WTC11 (cell line): ENCODE results near the gene CNOT6L. TPM values are rescaled to one million over a fixed set of nuclear protein-coding genes. Genes with fewer than 3 reads are reported as not detected.

ENCODE experiments used
- ATAC-seq: fragments of 200-7000 bp; cut with Tn5 transposase; 2 replicates; pipeline ENCODE4 v1.10.0; 2021; ENCODE audit warnings: mild to moderate bottlenecking, moderate library complexity
- Bru-seq: library from RNA; stranded (reverse); fragments of 400-500 nt; gene quantifications from one replicate; lab custom pipeline; 2021; lab: Mats Ljungman, UMichigan
- CTCF ChIA-PET: fragments of 300-600 bp; sonication (Branson Sonifier 250); formaldehyde crosslinking; loops from one replicate; lab custom pipeline; 2021; ENCODE audit warnings: antibody characterized with exemption; lab: Charles Lee
- POLR2A ChIA-PET: fragments of 350-600 bp; sonication (Branson Sonifier 250); formaldehyde crosslinking; loops from one replicate; lab custom pipeline; 2021; ENCODE audit warnings: antibody characterized with exemption; lab: Charles Lee
- DNase-seq: peaks from one replicate; pipeline ENCODE4 v3.0.0; 2021; ENCODE audit warnings: low spot score
- H3K27ac Mint-ChIP-seq: 2 replicates; pipeline ENCODE4 v1.8.0; 2021; ENCODE audit warnings: mixed read lengths
- H3K27me3 Mint-ChIP-seq: 2 replicates; pipeline ENCODE4 v1.8.0; 2021; ENCODE audit warnings: low read depth, mild to moderate bottlenecking, moderate library complexity, mixed read lengths
- H3K36me3 Mint-ChIP-seq: 2 replicates; pipeline ENCODE4 v1.8.0; 2021; ENCODE audit warnings: mixed read lengths
- H3K4me1 Mint-ChIP-seq: 2 replicates; pipeline ENCODE4 v1.8.0; 2022; ENCODE audit warnings: mixed read lengths
- H3K4me3 Mint-ChIP-seq: 2 replicates; pipeline ENCODE4 v1.8.0; 2021; ENCODE audit warnings: mild to moderate bottlenecking, moderate library complexity, mixed read lengths
- H3K9me3 Mint-ChIP-seq: 2 replicates; pipeline ENCODE4 v1.8.0; 2021; ENCODE audit warnings: mixed read lengths
- AFF4 ChIP-seq: sonication (generic); formaldehyde crosslinking; IDR thresholded peaks from 2 replicates; pipeline ENCODE4 v1.8.1; 2023; ENCODE audit warnings: mild to moderate bottlenecking, missing genetic modification reagents, borderline replicate concordance
- ATF6 ChIP-seq: sonication (generic); formaldehyde crosslinking; IDR thresholded peaks from 2 replicates; pipeline ENCODE4 v1.8.1; 2023; ENCODE audit warnings: mild to moderate bottlenecking, missing genetic modification reagents
- E2F5 ChIP-seq: sonication (generic); formaldehyde crosslinking; IDR thresholded peaks from 2 replicates; pipeline ENCODE4 v1.8.1; 2022; ENCODE audit warnings: mild to moderate bottlenecking, moderate library complexity, missing genetic modification reagents
- ELF4 ChIP-seq: sonication (generic); formaldehyde crosslinking; IDR thresholded peaks from 2 replicates; pipeline ENCODE4 v1.8.1; 2022; ENCODE audit warnings: low read depth, mild to moderate bottlenecking, moderate library complexity, missing genetic modification reagents
- ERG ChIP-seq: fragments of 250-450 bp; sonication (Bioruptor Pico); IDR thresholded peaks from 2 replicates; pipeline ENCODE4 v1.8.0; 2021; ENCODE audit warnings: mild to moderate bottlenecking
- ESRRA ChIP-seq: sonication (generic); formaldehyde crosslinking; IDR thresholded peaks from 2 replicates; pipeline ENCODE4 v1.8.1; 2022; ENCODE audit warnings: mild to moderate bottlenecking, missing genetic modification reagents, borderline replicate concordance
- KAT7 ChIP-seq: sonication (generic); formaldehyde crosslinking; IDR thresholded peaks from 2 replicates; pipeline ENCODE4 v1.8.1; 2023; ENCODE audit warnings: missing genetic modification reagents, mild to moderate bottlenecking, borderline replicate concordance
- MAX ChIP-seq: sonication (generic); formaldehyde crosslinking; IDR thresholded peaks from 2 replicates; pipeline ENCODE4 v1.8.0; 2022; ENCODE audit warnings: mild to moderate bottlenecking, missing genetic modification reagents
- NFE2L1 ChIP-seq: sonication (generic); formaldehyde crosslinking; IDR thresholded peaks from 2 replicates; pipeline ENCODE4 v1.8.1; 2023; ENCODE audit warnings: missing genetic modification reagents
- RORB ChIP-seq: fragments of 250-450 bp; sonication (Bioruptor Pico); IDR thresholded peaks from 2 replicates; pipeline ENCODE4 v1.9.0; 2021; ENCODE audit warnings: mild to moderate bottlenecking
- SMAD3 ChIP-seq: sonication (generic); formaldehyde crosslinking; IDR thresholded peaks from 2 replicates; pipeline ENCODE4 v1.8.0; 2022; ENCODE audit warnings: missing genetic modification reagents, mild to moderate bottlenecking, borderline replicate concordance
- SOX15 ChIP-seq: fragments of 250-450 bp; sonication (Bioruptor Pico); IDR thresholded peaks from 2 replicates; pipeline ENCODE4 v1.9.0; 2021; ENCODE audit warnings: mild to moderate bottlenecking
- SP1 ChIP-seq: sonication (generic); formaldehyde crosslinking; conservative IDR thresholded peaks from 2 replicates; pipeline ENCODE4 v1.8.1; 2022; ENCODE audit warnings: missing genetic modification reagents
- TEAD1 ChIP-seq: sonication (generic); formaldehyde crosslinking; IDR thresholded peaks from 2 replicates; pipeline ENCODE4 v1.8.0; 2022; ENCODE audit warnings: mild to moderate bottlenecking, missing genetic modification reagents
- ZBTB21 ChIP-seq: sonication (generic); formaldehyde crosslinking; IDR thresholded peaks from 2 replicates; pipeline ENCODE4 v1.8.1; 2023; ENCODE audit warnings: mild to moderate bottlenecking, missing genetic modification reagents, borderline replicate concordance
- ZNF138 ChIP-seq: sonication (generic); formaldehyde crosslinking; conservative IDR thresholded peaks from 2 replicates; pipeline ENCODE4 v1.8.1; 2022; ENCODE audit warnings: mild to moderate bottlenecking, moderate library complexity, missing genetic modification reagents
- ZNF232 ChIP-seq: sonication (generic); formaldehyde crosslinking; IDR thresholded peaks from 2 replicates; pipeline ENCODE4 v1.8.0; 2022; ENCODE audit warnings: mild to moderate bottlenecking, missing genetic modification reagents
- ZNF317 ChIP-seq: sonication (generic); formaldehyde crosslinking; IDR thresholded peaks from 2 replicates; pipeline ENCODE4 v1.8.1; 2023; ENCODE audit warnings: low read depth, mild to moderate bottlenecking, moderate library complexity, missing genetic modification reagents, borderline replicate concordance
- ZNF396 ChIP-seq: fragments of 250-450 bp; sonication (Bioruptor Pico); IDR thresholded peaks from 2 replicates; pipeline ENCODE4 v1.8.0; 2021; ENCODE audit warnings: mild to moderate bottlenecking, moderate library complexity, borderline replicate concordance
- ZNF532 ChIP-seq: fragments of 250-450 bp; sonication (Bioruptor Pico); IDR thresholded peaks from 2 replicates; pipeline ENCODE4 v1.9.0; 2021; ENCODE audit warnings: mild to moderate bottlenecking, borderline replicate concordance
- long read RNA-seq, 3 experiments: library from RNA in 1 of 3; library from capped mRNA in 1 of 3; library from polyadenylated mRNA in 1 of 3; unstranded in 2 of 3; stranded (forward) in 1 of 3; transcript quantifications; one replicate each; pipeline ENCODE4 v2.0.0, GENCODE V29; 2021
- total RNA-seq: library from RNA; stranded (reverse); gene quantifications from 3 replicates; pipeline ENCODE4 v1.2.3, GENCODE V29; 2021

Gene CNOT6L
- total RNA-seq (19.5 to 21.6 TPM (median 20.1 TPM) in 3 replicates), Bru-seq, nascent RNA (percentile 63 among the genes with signal in this experiment)
- long read RNA-seq, experiment 1, transcript CNOT6L-206 (12 exons, 1,890 nt) = major isoform, 6 of 37 reads
- long read RNA-seq, experiment 1, partial matches to known transcripts = 5 of 37 reads
- long read RNA-seq, experiment 1, other reads (novel, unspliced or antisense) = 26 of 37 reads
- long read RNA-seq, experiment 2, transcript CNOT6L-206 (12 exons, 1,890 nt) = major isoform, 7 of 24 reads
- long read RNA-seq, experiment 2, partial matches to known transcripts = 2 of 24 reads
- long read RNA-seq, experiment 2, other reads (novel, unspliced or antisense) = 15 of 24 reads
- long read RNA-seq, experiment 3, partial matches to known transcripts = 1 of 1 reads
- long read RNA-seq, experiment 3, other reads (novel, unspliced or antisense) = 0 of 1 reads

- Mint-ChIP-seq H3K9me3 (no peaks in the 10 kb centered on the region), H3K36me3 (no peaks in the 10 kb centered on the region), H3K4me3 (peak within 1 kb of the TSS; percentile 98), H3K4me1 (peaks cover 14% of the 10 kb centered on the region), H3K27me3 (peaks cover 7% of the 10 kb centered on the region), H3K27ac (peak within 1 kb of the TSS; percentile 91)
- POLR2A ChIA-PET = no interaction called here
- peak; percentile 13 for ATAC-seq
- DNase-seq = peak; percentile 63
- TF ChIP-seq MAX (CRISPR knock-in tag) = no peak
- peak; percentile 68; the same call in 1 of the 2 replicates for TF ChIP-seq KAT7 (CRISPR knock-in tag)
- 0 out of 2 replicates have a peak, but pooled peaks have one; percentile 21 for TF ChIP-seq SMAD3 (CRISPR knock-in tag)
- CTCF ChIA-PET = interaction anchor here (0.6 to 2.0 kb wide), 6 partner anchors 20 to 386 kb away, joined by 3 to 7 read pairs (median 3); partner anchors contain the start of gene MRPL1
Measured at GRCh38 chr4:77818602-77819403, at the start of gene CNOT6L. TSS of gene CNOT6L (minus strand) at chr4:77819368. CDS start at chr4:77819308, 60 bp downstream.

GRCh38 chr4:77865259-77865658, 46.1 kb upstream of the CNOT6L start:
- CTCF ChIA-PET = no interaction called here
- no peak overlapping the region for H3K27ac Mint-ChIP-seq
- DNase-seq = no peak
- TF ChIP-seq ESRRA (CRISPR knock-in tag) (no peak), SOX15 (CRISPR knock-in tag) (no peak), NFE2L1 (CRISPR knock-in tag) (no peak), ZBTB21 (no peak), ZNF232 (no peak), ATF6 (CRISPR knock-in tag) (no peak), ELF4 (CRISPR knock-in tag) (no peak), SP1 (CRISPR knock-in tag) (no peak), ZNF532 (CRISPR knock-in tag) (no peak), RORB (no peak), TEAD1 (CRISPR knock-in tag) (no peak), ZNF396 (CRISPR knock-in tag) (no peak), ZNF138 (no peak), E2F5 (CRISPR knock-in tag) (no peak), ERG (no peak), AFF4 (CRISPR knock-in tag) (no peak), ZNF317 (CRISPR knock-in tag) (no peak)

More at GRCh38 chr4:77865259-77865658, 46.1 kb upstream of the CNOT6L start:
- Mint-ChIP-seq H3K4me1 (peaks cover 20% of the 10 kb centered on the region), H3K27me3 (no peaks in the 10 kb centered on the region), H3K4me3 (no peak overlapping the region), H3K36me3 (peaks cover 10% of the 10 kb centered on the region), H3K9me3 (no peaks in the 10 kb centered on the region)
- no peak for ATAC-seq
- POLR2A ChIA-PET = no interaction called here
